ENCODE data around the gene RPLP2. TPM values are rescaled to one million over a fixed set of nuclear protein-coding genes. Genes with fewer than 3 reads are reported as not detected.

Gene RPLP2
- total RNA-seq, 1 experiment from 2014 or later, result 1,325 TPM

DNA sequence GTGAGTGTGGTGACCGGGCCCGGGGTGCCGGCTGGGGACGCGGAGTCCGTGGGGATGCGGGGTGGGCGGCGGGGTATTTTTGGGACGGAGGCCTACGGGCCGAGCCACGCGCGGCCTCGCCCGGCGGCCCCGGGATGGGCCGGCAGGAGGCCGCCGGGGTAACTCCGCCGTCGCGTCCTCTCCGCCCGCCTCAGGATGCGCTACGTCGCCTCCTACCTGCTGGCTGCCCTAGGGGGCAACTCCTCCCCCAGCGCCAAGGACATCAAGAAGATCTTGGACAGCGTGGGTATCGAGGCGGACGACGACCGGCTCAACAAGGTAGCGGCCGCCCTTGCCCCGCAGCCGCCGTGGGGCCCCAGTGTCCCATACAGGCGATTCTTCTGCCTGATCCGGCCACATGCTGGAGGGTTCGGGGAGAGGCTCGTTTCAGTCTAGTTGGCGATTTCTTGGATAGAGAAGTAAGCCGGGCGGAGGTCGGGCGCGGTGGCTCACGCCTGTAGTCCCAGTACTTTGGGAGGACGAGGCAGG is 337 bp downstream of the RPLP2 start:
- POLR2A ChIA-PET (ENCODE audit: low non-redundant PET), result interaction anchor here (0.8 kb wide), 1 partner anchor 9 kb away, joined by 8 read pairs; the partner anchor contains the start of gene PNPLA2
- intact Hi-C loops (cut with micrococcal nuclease; ENCODE audit: unreplicated experiment), result no loop called here
- CTCF ChIA-PET, result no interaction called here
- DNase-seq (ENCODE audit: low spot score), result no peak
- Histone ChIP-seq H3K27me3 (replicated peaks; ENCODE audit: insufficient read depth, low read depth, low read length, poor library complexity) (no peaks in the 10 kb centered on the region), H3K4me1 (ENCODE audit: insufficient read depth, low read length, poor library complexity, severe bottlenecking) (peaks cover 11% of the 10 kb centered on the region), H3K36me3 (ENCODE audit: insufficient read depth, low read length, poor library complexity, severe bottlenecking) (peaks cover 29% of the 10 kb centered on the region), H3K27ac (ENCODE audit: low read depth, low read length, poor library complexity, severe bottlenecking) (peak overlapping the region; percentile 99), H3K4me3 (ENCODE audit: low read depth, low read length, poor library complexity, severe bottlenecking) (peak overlapping the region; percentile 95), H3K9me3 (ENCODE audit: low read depth, low read length, poor library complexity, severe bottlenecking) (no peaks in the 10 kb centered on the region)
- BruUV-seq (replicated peaks), result no TSS peak
- no peak for TF ChIP-seq EZH2 (IDR thresholded peaks at IDR 0.05; ENCODE audit: borderline replicate concordance, low read depth, low read length, poor library complexity, severe bottlenecking)
- no peak for TF ChIP-seq CTCF (conservative IDR thresholded peaks at IDR 0.05; ENCODE audit: low read depth, low read length)

DNA sequence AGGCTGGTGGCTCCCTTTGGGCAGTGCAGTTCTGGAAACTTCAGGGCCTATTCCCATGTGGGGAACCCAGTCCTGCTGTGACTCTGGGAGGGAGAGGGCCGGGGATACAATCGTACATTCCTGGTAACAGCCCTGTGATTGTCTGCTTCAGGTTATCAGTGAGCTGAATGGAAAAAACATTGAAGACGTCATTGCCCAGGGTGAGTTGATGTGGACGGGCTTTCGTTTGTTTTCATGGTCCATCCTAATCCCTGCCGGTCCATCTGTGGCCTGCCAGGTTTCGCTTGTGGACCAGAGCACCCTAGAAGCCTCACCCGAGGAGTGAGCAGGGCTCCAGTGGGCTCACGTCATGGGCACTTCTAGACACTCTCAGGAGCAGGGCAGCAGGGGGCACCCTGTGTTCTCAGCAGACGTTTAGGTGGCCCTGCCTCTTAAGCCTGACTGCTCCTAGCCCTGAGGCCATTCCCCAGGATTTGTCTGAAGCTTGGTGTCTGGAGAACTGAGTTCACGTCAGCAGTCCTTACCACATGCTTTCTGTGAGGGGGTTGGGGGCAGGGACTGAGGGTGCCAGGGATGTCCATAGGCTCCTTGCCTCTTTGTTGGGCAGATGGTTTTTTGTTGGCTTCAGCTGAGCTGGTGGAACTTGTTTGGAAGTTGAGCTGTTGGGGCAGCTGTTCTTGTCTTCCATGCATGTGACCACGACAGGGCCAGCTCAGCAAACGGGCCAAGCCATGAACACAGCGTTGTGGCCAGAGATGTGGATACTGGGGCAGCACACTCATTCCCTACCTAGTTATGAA is 1.9 kb downstream of the RPLP2 start:
- Histone ChIP-seq H3K4me1 (ENCODE audit: insufficient read depth, low read length, poor library complexity, severe bottlenecking) (peaks cover 11% of the 10 kb centered on the region), H3K27me3 (replicated peaks; ENCODE audit: insufficient read depth, low read depth, low read length, poor library complexity) (no peaks in the 10 kb centered on the region), H3K27ac (ENCODE audit: low read depth, low read length, poor library complexity, severe bottlenecking) (peak overlapping the region; percentile 99), H3K9me3 (ENCODE audit: low read depth, low read length, poor library complexity, severe bottlenecking) (no peaks in the 10 kb centered on the region), H3K4me3 (ENCODE audit: low read depth, low read length, poor library complexity, severe bottlenecking) (peak overlapping the region; percentile 95), H3K36me3 (ENCODE audit: insufficient read depth, low read length, poor library complexity, severe bottlenecking) (peaks cover 29% of the 10 kb centered on the region)
- CTCF ChIA-PET, result no interaction called here
- intact Hi-C loops (cut with micrococcal nuclease; ENCODE audit: unreplicated experiment), result no loop called here
- no TSS peak for BruUV-seq (replicated peaks)
- TF ChIP-seq CTCF (conservative IDR thresholded peaks at IDR 0.05; ENCODE audit: low read depth, low read length) (no peak), EZH2 (IDR thresholded peaks at IDR 0.05; ENCODE audit: borderline replicate concordance, low read depth, low read length, poor library complexity, severe bottlenecking) (no peak)
- POLR2A ChIA-PET (ENCODE audit: low non-redundant PET), result interaction anchor here (0.6 kb wide), 2 partner anchors 209 to 306 kb away, joined by 4 to 5 read pairs; no protein-coding TSS in a partner anchor
- no peak for DNase-seq (ENCODE audit: low spot score)

- Histone ChIP-seq H3K9me3 (ENCODE audit: low read depth, low read length, poor library complexity, severe bottlenecking) (no peaks in the 10 kb centered on the region), H3K4me3 (ENCODE audit: low read depth, low read length, poor library complexity, severe bottlenecking) (no peak overlapping the region), H3K4me1 (ENCODE audit: insufficient read depth, low read length, poor library complexity, severe bottlenecking) (peaks cover 11% of the 10 kb centered on the region), H3K27me3 (replicated peaks; ENCODE audit: insufficient read depth, low read depth, low read length, poor library complexity) (no peaks in the 10 kb centered on the region), H3K27ac (ENCODE audit: low read depth, low read length, poor library complexity, severe bottlenecking) (no peak overlapping the region), H3K36me3 (ENCODE audit: insufficient read depth, low read length, poor library complexity, severe bottlenecking) (peaks cover 29% of the 10 kb centered on the region)
- DNase-seq (ENCODE audit: low spot score), result no peak
- POLR2A ChIA-PET (ENCODE audit: low non-redundant PET), result interaction anchor here (0.6 kb wide), 1 partner anchor 307 kb away, joined by 5 read pairs; no protein-coding TSS in a partner anchor
- CTCF ChIA-PET, result no interaction called here
- no peak for TF ChIP-seq EZH2 (IDR thresholded peaks at IDR 0.05; ENCODE audit: borderline replicate concordance, low read depth, low read length, poor library complexity, severe bottlenecking)
- TF ChIP-seq CTCF (conservative IDR thresholded peaks at IDR 0.05; ENCODE audit: low read depth, low read length), result no peak
- intact Hi-C loops (cut with micrococcal nuclease; ENCODE audit: unreplicated experiment), result no loop called here
- no TSS peak for BruUV-seq (replicated peaks)
These were observed 2.6 kb downstream of the RPLP2 start for GRCh38 chr11:812390-812789.
